ENCODE results near the gene KLHL41.

DNA sequence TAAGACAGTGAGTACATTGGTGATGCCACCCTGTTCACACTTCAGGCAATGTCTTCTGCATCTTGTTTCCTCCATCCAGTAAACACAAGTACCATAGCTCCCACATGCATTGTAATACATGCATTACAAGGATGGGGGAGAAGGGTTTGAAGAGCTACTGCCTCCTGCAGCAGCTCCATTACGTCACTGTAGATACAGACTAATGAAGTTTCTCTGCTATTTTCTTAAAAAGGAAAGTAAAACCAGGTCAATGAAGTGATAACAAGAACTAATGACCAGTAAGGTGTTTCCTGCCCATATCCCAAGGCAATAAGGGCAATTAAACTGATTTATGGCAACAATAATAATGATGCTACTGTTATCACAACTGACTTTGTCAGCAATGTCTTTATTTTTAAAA lies 48.4 kb upstream of the KLHL41 start:
- TF ChIP-seq, protein P1, sequence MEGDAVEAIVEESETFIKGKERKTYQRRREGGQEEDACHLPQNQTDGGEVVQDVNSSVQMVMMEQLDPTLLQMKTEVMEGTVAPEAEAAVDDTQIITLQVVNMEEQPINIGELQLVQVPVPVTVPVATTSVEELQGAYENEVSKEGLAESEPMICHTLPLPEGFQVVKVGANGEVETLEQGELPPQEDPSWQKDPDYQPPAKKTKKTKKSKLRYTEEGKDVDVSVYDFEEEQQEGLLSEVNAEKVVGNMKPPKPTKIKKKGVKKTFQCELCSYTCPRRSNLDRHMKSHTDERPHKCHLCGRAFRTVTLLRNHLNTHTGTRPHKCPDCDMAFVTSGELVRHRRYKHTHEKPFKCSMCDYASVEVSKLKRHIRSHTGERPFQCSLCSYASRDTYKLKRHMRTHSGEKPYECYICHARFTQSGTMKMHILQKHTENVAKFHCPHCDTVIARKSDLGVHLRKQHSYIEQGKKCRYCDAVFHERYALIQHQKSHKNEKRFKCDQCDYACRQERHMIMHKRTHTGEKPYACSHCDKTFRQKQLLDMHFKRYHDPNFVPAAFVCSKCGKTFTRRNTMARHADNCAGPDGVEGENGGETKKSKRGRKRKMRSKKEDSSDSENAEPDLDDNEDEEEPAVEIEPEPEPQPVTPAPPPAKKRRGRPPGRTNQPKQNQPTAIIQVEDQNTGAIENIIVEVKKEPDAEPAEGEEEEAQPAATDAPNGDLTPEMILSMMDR (IDR thresholded peaks at IDR 0.05), result no peak
- no peak for TF ChIP-seq POLR2A (IDR thresholded peaks at IDR 0.05)

Data from body of pancreas (tissue), 4 donors.